ENCODE measurements around the gene DHRS4. TPM values are rescaled to one million over a fixed set of nuclear protein-coding genes. Genes with fewer than 3 reads are reported as not detected.
A peak's percentile ranks its signal among the peaks of the same experiment; 100 is the strongest.
"Not testable (repeated sequence)": the region's sequence is repeated elsewhere in the genome, so short reads cannot be mapped to it uniquely, and the experiment has no call there.

The DHRS4 gene
- total RNA-seq, 1 experiment from 2014 or later, result 42.8 TPM

GRCh38 chr14:23951136-23951466 is 2.5 kb upstream of the DHRS4 start:
- H3K4me1 ChIP-seq (replicated peaks); H3K27ac ChIP-seq; H3K36me3 ChIP-seq: not testable (repeated sequence)

GRCh38 chr14:23951590-23952201 is 1.9 kb upstream of the DHRS4 start:
- Histone ChIP-seq H3K27me3 (replicated peaks) (no peaks in the 10 kb centered on the region), H3K9me3 (replicated peaks) (no peaks in the 10 kb centered on the region), H3K4me1 (replicated peaks) (no peaks in the 10 kb centered on the region), H3K36me3 (no peaks in the 10 kb centered on the region), H3K27ac (no peak overlapping the region), H3K4me3 (no peak overlapping the region)
- DNase-seq (ENCODE audit: low read depth in 1 of 2, low spot score in 2 of 2), result no peak

More at GRCh38 chr14:23951136-23951466, 2.5 kb upstream of the DHRS4 start:
- H3K9me3 ChIP-seq (replicated peaks); DNase-seq (ENCODE audit: low read depth in 1 of 2, low spot score in 2 of 2); H3K27me3 ChIP-seq (replicated peaks); H3K4me3 ChIP-seq: not testable (repeated sequence)

DNA sequence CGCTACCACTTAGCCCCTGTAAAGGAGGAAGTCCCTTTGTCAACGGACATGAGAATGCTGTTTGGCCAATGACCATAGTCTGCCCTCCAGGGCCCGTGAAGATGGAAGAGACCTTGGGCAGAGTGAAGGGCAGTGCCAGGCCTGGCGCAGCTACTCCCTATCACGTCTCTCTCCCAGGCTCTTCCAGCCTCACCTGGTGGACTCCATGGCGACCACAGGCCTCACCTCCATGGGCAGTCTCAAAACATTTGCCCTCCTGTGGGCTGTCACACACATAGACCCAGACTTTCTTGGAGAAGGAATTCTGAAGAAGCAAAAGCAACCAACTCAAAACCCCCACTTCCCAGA is 480 bp upstream of the DHRS4 start:
- H3K27ac ChIP-seq; H3K36me3 ChIP-seq; H3K27me3 ChIP-seq (replicated peaks); DNase-seq (ENCODE audit: low read depth in 1 of 2, low spot score in 2 of 2); H3K4me1 ChIP-seq (replicated peaks); H3K9me3 ChIP-seq (replicated peaks): not testable (repeated sequence)
- peak overlapping the region; percentile 58 for H3K4me3 ChIP-seq

GRCh38 chr14:23954279-23954614 is 677 bp downstream of the DHRS4 start:
- H3K9me3 ChIP-seq (replicated peaks); H3K27me3 ChIP-seq (replicated peaks); H3K36me3 ChIP-seq; H3K27ac ChIP-seq; DNase-seq (ENCODE audit: low read depth in 1 of 2, low spot score in 2 of 2); H3K4me1 ChIP-seq (replicated peaks): not testable (repeated sequence)
- peak overlapping the region; percentile 58 for H3K4me3 ChIP-seq

DNA sequence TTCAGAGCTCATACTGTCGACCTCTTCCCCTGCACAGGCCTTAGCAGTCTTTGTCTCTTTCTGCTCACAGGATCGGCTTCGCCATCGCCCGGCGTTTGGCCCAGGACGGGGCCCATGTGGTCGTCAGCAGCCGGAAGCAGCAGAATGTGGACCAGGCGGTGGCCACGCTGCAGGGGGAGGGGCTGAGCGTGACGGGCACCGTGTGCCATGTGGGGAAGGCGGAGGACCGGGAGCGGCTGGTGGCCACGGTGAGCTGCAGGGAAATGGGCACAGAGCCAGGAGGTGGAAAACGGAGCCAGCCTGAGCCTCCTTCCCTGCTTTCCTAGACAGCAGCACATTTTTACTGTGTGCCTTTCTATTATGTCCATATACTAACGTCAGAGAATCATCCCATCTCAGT is 1.4 kb downstream of the DHRS4 start:
- not testable (repeated sequence) for H3K4me1 ChIP-seq (replicated peaks); H3K9me3 ChIP-seq (replicated peaks); H3K4me3 ChIP-seq; H3K36me3 ChIP-seq; H3K27me3 ChIP-seq (replicated peaks); H3K27ac ChIP-seq; DNase-seq (ENCODE audit: low read depth in 1 of 2, low spot score in 2 of 2)

GRCh38 chr14:23955811-23956210 is 2.2 kb downstream of the DHRS4 start:
- H3K36me3 ChIP-seq; H3K4me3 ChIP-seq; H3K4me1 ChIP-seq (replicated peaks); H3K27ac ChIP-seq; DNase-seq (ENCODE audit: low read depth in 1 of 2, low spot score in 2 of 2); H3K27me3 ChIP-seq (replicated peaks); H3K9me3 ChIP-seq (replicated peaks): not testable (repeated sequence)

DNA sequence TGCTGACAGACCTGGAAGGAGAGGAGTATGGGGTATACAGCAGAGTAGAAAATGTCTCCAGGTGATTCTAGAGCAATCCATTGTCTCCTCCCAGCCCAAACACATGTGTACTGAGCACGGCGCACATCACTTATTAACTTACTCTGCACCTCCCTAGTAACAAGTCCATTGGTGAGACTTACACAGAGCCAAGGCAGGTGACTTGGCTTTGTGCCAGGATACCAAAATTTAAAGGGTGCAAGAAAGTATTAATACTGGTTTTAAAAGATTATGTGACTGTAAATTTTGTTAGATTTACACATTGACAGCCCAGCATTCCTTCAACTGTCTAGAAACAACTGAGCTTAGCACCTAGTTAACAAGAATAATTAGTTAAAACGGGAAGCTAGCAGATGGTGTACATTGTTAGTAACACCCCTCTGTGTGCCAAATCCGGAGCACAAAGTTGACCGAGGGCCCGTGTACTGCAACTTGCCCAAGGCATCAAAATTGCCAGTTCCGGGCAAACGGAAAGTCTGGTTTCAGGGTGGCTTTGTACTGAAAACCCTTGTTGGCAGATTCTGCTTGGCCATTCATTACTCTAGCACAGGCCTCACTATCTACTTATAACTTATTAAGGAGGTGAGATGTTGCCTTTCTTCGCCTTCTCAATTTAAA is 4.5 kb downstream of the DHRS4 start:
- not testable (repeated sequence) for H3K4me3 ChIP-seq; H3K36me3 ChIP-seq; H3K9me3 ChIP-seq (replicated peaks); H3K4me1 ChIP-seq (replicated peaks); H3K27ac ChIP-seq; DNase-seq (ENCODE audit: low read depth in 1 of 2, low spot score in 2 of 2); H3K27me3 ChIP-seq (replicated peaks)

- not testable (repeated sequence) for H3K4me1 ChIP-seq (replicated peaks); H3K27me3 ChIP-seq (replicated peaks); DNase-seq (ENCODE audit: low read depth in 1 of 2, low spot score in 2 of 2); H3K4me3 ChIP-seq; H3K36me3 ChIP-seq; H3K9me3 ChIP-seq (replicated peaks); H3K27ac ChIP-seq
Measured at GRCh38 chr14:23960899-23961298, 7.3 kb downstream of the DHRS4 start.

- not testable (repeated sequence) for H3K36me3 ChIP-seq; H3K27ac ChIP-seq; DNase-seq (ENCODE audit: low read depth in 1 of 2, low spot score in 2 of 2); H3K9me3 ChIP-seq (replicated peaks); H3K4me1 ChIP-seq (replicated peaks); H3K4me3 ChIP-seq; H3K27me3 ChIP-seq (replicated peaks)
Measured at GRCh38 chr14:23961704-23962103, 8.1 kb downstream of the DHRS4 start.

- H3K36me3 ChIP-seq; H3K27ac ChIP-seq; H3K27me3 ChIP-seq (replicated peaks); H3K4me3 ChIP-seq; DNase-seq (ENCODE audit: low read depth in 1 of 2, low spot score in 2 of 2); H3K4me1 ChIP-seq (replicated peaks); H3K9me3 ChIP-seq (replicated peaks): not testable (repeated sequence)
Measured at GRCh38 chr14:23969130-23969480, 15.5 kb downstream of the DHRS4 start.

DNA sequence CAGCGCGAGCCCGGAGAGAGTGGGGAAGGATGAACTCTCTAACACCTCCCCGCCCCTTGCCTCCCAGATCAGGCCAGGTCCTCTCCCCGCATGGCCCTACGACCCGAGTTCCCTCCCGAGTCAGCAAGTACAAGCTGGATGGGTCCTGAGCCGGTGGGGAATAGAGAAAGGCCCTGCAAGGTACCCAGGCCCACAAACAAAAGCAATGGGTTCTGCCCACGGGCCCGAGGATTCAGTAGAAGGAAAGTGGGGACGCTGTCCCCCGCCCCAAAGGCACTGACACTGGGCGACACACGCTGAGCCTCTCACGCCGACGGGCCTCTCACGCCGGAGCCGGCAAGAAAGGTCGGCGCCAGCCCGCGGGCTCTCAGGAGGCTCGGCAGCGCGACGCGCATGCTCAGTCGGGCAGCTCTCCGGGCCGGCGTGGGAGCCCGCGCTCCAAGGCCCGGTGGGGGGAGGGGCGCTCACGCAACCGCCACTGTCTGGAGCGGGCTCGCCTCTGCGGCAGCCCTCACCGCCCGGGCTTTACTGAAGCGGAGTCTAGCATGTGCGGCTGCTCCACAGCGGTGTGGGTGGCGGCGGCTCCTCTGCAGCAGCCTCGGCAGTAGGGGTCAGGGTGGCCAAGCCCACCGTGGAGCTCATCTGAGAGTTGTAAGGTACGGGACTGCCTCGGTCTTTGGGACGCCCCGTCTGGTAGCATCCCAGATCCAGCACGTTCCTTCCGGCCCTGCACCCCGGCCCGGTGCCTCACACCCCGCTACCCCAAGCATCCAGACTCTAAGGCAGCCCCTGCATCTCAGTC is 16.1 kb downstream of the DHRS4 start:
- H3K4me1 ChIP-seq (replicated peaks); H3K36me3 ChIP-seq; H3K4me3 ChIP-seq; H3K27me3 ChIP-seq (replicated peaks); H3K9me3 ChIP-seq (replicated peaks); H3K27ac ChIP-seq: not testable (repeated sequence)
- peak in 1 of 2 experiments; percentile 6 for DNase-seq (ENCODE audit: low read depth in 1 of 2, low spot score in 2 of 2)

GRCh38 chr14:23970283-23970659 is 16.7 kb downstream of the DHRS4 start:
- not testable (repeated sequence) for DNase-seq (ENCODE audit: low read depth in 1 of 2, low spot score in 2 of 2)

GRCh38 chr14:23973178-23973577 is 19.6 kb downstream of the DHRS4 start:
- H3K27me3 ChIP-seq (replicated peaks); H3K27ac ChIP-seq; H3K9me3 ChIP-seq (replicated peaks); H3K36me3 ChIP-seq; H3K4me1 ChIP-seq (replicated peaks); H3K4me3 ChIP-seq; DNase-seq (ENCODE audit: low read depth in 1 of 2, low spot score in 2 of 2): not testable (repeated sequence)

More at GRCh38 chr14:23970283-23970659, 16.7 kb downstream of the DHRS4 start:
- H3K36me3 ChIP-seq; H3K9me3 ChIP-seq (replicated peaks); H3K27ac ChIP-seq; H3K4me3 ChIP-seq; H3K27me3 ChIP-seq (replicated peaks); H3K4me1 ChIP-seq (replicated peaks): not testable (repeated sequence)

GRCh38 chr14:23974041-23974440 is 20.5 kb downstream of the DHRS4 start:
- not testable (repeated sequence) for H3K4me3 ChIP-seq; H3K4me1 ChIP-seq (replicated peaks); H3K9me3 ChIP-seq (replicated peaks); H3K36me3 ChIP-seq; H3K27me3 ChIP-seq (replicated peaks); H3K27ac ChIP-seq; DNase-seq (ENCODE audit: low read depth in 1 of 2, low spot score in 2 of 2)

DNA sequence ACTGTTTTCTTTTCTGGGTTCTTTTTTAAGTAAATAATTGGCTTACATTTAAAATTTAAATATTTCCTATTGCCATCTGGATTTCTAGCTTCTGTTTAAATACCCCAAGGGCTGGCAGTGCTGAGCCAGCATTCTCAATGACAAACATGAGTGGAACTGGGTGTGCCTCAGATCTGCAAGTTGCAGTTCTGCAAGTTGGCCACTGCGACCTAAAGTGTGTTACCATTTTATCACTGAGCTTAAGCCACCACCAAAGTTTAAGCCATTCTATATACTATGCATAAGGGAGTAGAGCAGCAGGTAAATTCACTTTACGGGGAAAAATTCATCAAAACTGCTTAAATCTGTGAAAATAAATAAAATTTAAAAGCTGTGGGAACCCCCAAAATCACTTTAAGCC is 23.6 kb downstream of the DHRS4 start:
- not testable (repeated sequence) for H3K36me3 ChIP-seq; DNase-seq (ENCODE audit: low read depth in 1 of 2, low spot score in 2 of 2); H3K4me3 ChIP-seq; H3K27ac ChIP-seq; H3K4me1 ChIP-seq (replicated peaks); H3K27me3 ChIP-seq (replicated peaks); H3K9me3 ChIP-seq (replicated peaks)

Measured in SJSA1 (cell line).